Esophagus squamous epithelium (tissue), 5 donors: ENCODE results near the gene GAP43. TPM values are rescaled to one million over a fixed set of nuclear protein-coding genes. Genes with fewer than 3 reads are reported as not detected.

Source experiments
- DNase-seq: peaks from one replicate; lab custom pipeline; 2025; lab: John Stamatoyannopoulos, UW
- H3K27ac ChIP-seq, 4 donors: fragments of 200-600 bp; sonication (generic); one replicate each; pipeline ENCODE4 v1.5.1; 2016 to 2019; ENCODE audit warnings: mild to moderate bottlenecking in 1 of 4
- H3K27me3 ChIP-seq, 4 donors: fragments of 200-600 bp; sonication (generic); 1 replicate in 3 of 4; 2 replicates in 1 of 4; pipeline versions ENCODE4 v1.5.1 to v1.6.0; 2017 to 2021; ENCODE audit warnings: antibody characterized with exemption in 1 of 4
- H3K36me3 ChIP-seq, 3 donors: fragments of 200-600 bp; sonication (generic); one replicate each; pipeline ENCODE4 v1.5.1; 2016 to 2019
- H3K4me1 ChIP-seq, 3 donors: fragments of 200-600 bp; sonication (generic); one replicate each; pipeline ENCODE4 v1.5.1; 2017 to 2019
- H3K4me3 ChIP-seq, 4 donors: fragments of 200-600 bp; sonication (generic); 1 replicate in 3 of 4; 2 replicates in 1 of 4; pipeline ENCODE4 v1.5.1; 2016 to 2019; ENCODE audit warnings: mild to moderate bottlenecking in 2 of 4, moderate library complexity in 1 of 4
- H3K9me3 ChIP-seq, 3 donors: fragments of 200-600 bp; sonication (generic); one replicate each; pipeline ENCODE4 v1.5.1; 2016 to 2019
- CTCF ChIP-seq, 6 experiments: fragments of 450-650 bp in 4 of 6; fragments of 200-600 bp in 2 of 6; sonication (generic) in 2 of 6; IDR thresholded peaks; one replicate each; pipeline ENCODE4 v1.5.1; 2016 to 2019; ENCODE audit warnings: antibody characterized with exemption in 6 of 6, mild to moderate bottlenecking in 4 of 6, moderate library complexity in 4 of 6
- POLR2A ChIP-seq, 4 donors: fragments of 450-650 bp; IDR thresholded peaks; one replicate each; pipeline ENCODE4 v1.6.1; 2017; ENCODE audit warnings: antibody characterized with exemption in 4 of 4, mild to moderate bottlenecking in 4 of 4, moderate library complexity in 3 of 4
- WGBS, 2 donors: methylation state at CpG; one replicate each; pipeline ENCODE4 v1.1.5; 2018; 5-methylcytosine and 5-hydroxymethylcytosine counted together
- intact Hi-C: fragments of 100-400 bp; cut with DNase I; formaldehyde crosslinking; loops from one replicate; pipeline ENCODE4 v1.15.0; 2022
- total RNA-seq, 4 donors: library from RNA; depleted of rRNA; stranded (reverse); fragments of >200 nt; gene quantifications; one replicate each; pipeline ENCODE4 v1.1.0, GENCODE V29; 2016
- donor health status: DM: yes; HTN: yes; CAD: no.

The GAP43 gene
- total RNA-seq, 4 donors from 2014 or later, result 1.2 TPM; not detected in 3

- H3K4me1 ChIP-seq, result no peaks in the 10 kb centered on the region
- 75 to 76% methylated on average over 2 of the region's 2 CpGs for WGBS, 2 donors
- H3K27ac ChIP-seq, result no peak overlapping the region
- TF ChIP-seq POLR2A (IDR thresholded peaks at IDR 0.05) (no peak), CTCF (IDR thresholded peaks at IDR 0.05) (no peak)
- H3K9me3 ChIP-seq, result no peaks in the 10 kb centered on the region
- peaks cover 0 to 4% (median 0%) of the 10 kb centered on the region in 4 donors for H3K27me3 ChIP-seq
- intact Hi-C loops, result no loop called here
- no peaks in the 10 kb centered on the region for H3K36me3 ChIP-seq
- H3K4me3 ChIP-seq, result no peak overlapping the region
- DNase-seq, result no peak
Measured at GRCh38 chr3:115634052-115634451, 10.7 kb downstream of the GAP43 start.

- no peak for DNase-seq
- Histone ChIP-seq H3K4me3 (no peak overlapping the region), H3K36me3 (no peaks in the 10 kb centered on the region), H3K27me3 (peaks cover 0 to under 1% (median 0%) of the 10 kb centered on the region in 4 donors), H3K27ac (no peak overlapping the region), H3K4me1 (no peaks in the 10 kb centered on the region), H3K9me3 (no peaks in the 10 kb centered on the region)
- intact Hi-C loops, result no loop called here
- WGBS, 2 donors, result 50 to 53% methylated on average over 1 of the region's 1 CpG
- no peak for TF ChIP-seq POLR2A (IDR thresholded peaks at IDR 0.05)
Measured at GRCh38 chr3:115635406-115635805, 12.1 kb downstream of the GAP43 start.

GRCh38 chr3:115638241-115638640, 14.9 kb downstream of the GAP43 start:
- no peaks in the 10 kb centered on the region for H3K9me3 ChIP-seq
- intact Hi-C loops, result no loop called here
- no peak overlapping the region for H3K27ac ChIP-seq
- DNase-seq, result no peak
- WGBS, 2 donors, result 92 to 96% methylated on average over 1 of the region's 1 CpG
- no peak overlapping the region for H3K4me3 ChIP-seq
- H3K4me1 ChIP-seq, result no peaks in the 10 kb centered on the region
- no peaks in the 10 kb centered on the region for H3K36me3 ChIP-seq
- H3K27me3 ChIP-seq, result no peaks in the 10 kb centered on the region
- no peak for TF ChIP-seq POLR2A (IDR thresholded peaks at IDR 0.05)
- no peak for TF ChIP-seq CTCF (IDR thresholded peaks at IDR 0.05)

GRCh38 chr3:115638991-115639390, 15.7 kb downstream of the GAP43 start:
- Histone ChIP-seq H3K27me3 (no peaks in the 10 kb centered on the region), H3K9me3 (no peaks in the 10 kb centered on the region), H3K36me3 (no peaks in the 10 kb centered on the region), H3K4me3 (no peak overlapping the region), H3K27ac (no peak overlapping the region), H3K4me1 (no peaks in the 10 kb centered on the region)
- WGBS, 2 donors, result 93 to 95% methylated on average over 1 of the region's 1 CpG
- TF ChIP-seq POLR2A (IDR thresholded peaks at IDR 0.05), result no peak
- DNase-seq, result no peak
- intact Hi-C loops, result no loop called here

GRCh38 chr3:115644391-115644790, 21.1 kb downstream of the GAP43 start:
- no peak overlapping the region for H3K4me3 ChIP-seq
- 60 to 67% methylated on average over 1 of the region's 1 CpG for WGBS, 2 donors
- H3K4me1 ChIP-seq, result peaks cover 0 to 6% (median 3%) of the 10 kb centered on the region in 3 donors
- intact Hi-C loops, result no loop called here
- no peak for DNase-seq
- H3K9me3 ChIP-seq, result no peaks in the 10 kb centered on the region
- no peaks in the 10 kb centered on the region for H3K27me3 ChIP-seq
- H3K27ac ChIP-seq, result no peak overlapping the region
- TF ChIP-seq POLR2A (IDR thresholded peaks at IDR 0.05), result no peak
- TF ChIP-seq CTCF (IDR thresholded peaks at IDR 0.05), result no peak
- no peaks in the 10 kb centered on the region for H3K36me3 ChIP-seq

GRCh38 chr3:115646027-115646690, 22.8 kb downstream of the GAP43 start:
- H3K9me3 ChIP-seq, result no peaks in the 10 kb centered on the region
- H3K27ac ChIP-seq, result no peak overlapping the region
- intact Hi-C loops, result no loop called here
- WGBS, 2 donors, result 67 to 70% methylated on average over 2 of the region's 2 CpGs
- H3K4me1 ChIP-seq, result peaks cover 0 to 6% (median 3%) of the 10 kb centered on the region in 3 donors
- no peak for DNase-seq
- H3K36me3 ChIP-seq, result no peaks in the 10 kb centered on the region
- TF ChIP-seq POLR2A (IDR thresholded peaks at IDR 0.05) (no peak), CTCF (IDR thresholded peaks at IDR 0.05) (no peak)
- no peak overlapping the region for H3K4me3 ChIP-seq
- H3K27me3 ChIP-seq, result no peaks in the 10 kb centered on the region
